SK-N-MC (cell line): ENCODE measurements around the gene KCTD17.

Experiments
- DNase-seq: peaks from one replicate; pipeline ENCODE4 v3.0.0-alpha.2; 2011; ENCODE audit warnings: low read depth, low spot score
- H3K27ac ChIP-seq: fragments of 200-600 bp; sonication (generic); 2 replicates; pipeline ENCODE4 v1.5.1; 2016; ENCODE audit warnings: mixed run types
- H3K36me3 ChIP-seq: fragments of 200-600 bp; sonication (generic); 2 replicates; pipeline ENCODE4 v1.6.1; 2017; ENCODE audit warnings: antibody characterized with exemption, low read length, mixed read lengths; ENCODE audit not compliant: insufficient read depth
- H3K4me3 ChIP-seq: fragments of 200-600 bp; sonication (generic); 2 replicates; pipeline ENCODE4 v1.5.1; 2016
- H3K9ac ChIP-seq: fragments of 200-600 bp; sonication (generic); 2 replicates; pipeline ENCODE4 v1.8.0; 2017; ENCODE audit warnings: mixed run types, mixed read lengths; ENCODE audit not compliant: insufficient read length
- H3K9me3 ChIP-seq: fragments of 200-600 bp; sonication (generic); 2 replicates; pipeline ENCODE4 v1.6.1; 2017; ENCODE audit warnings: low read depth, mild to moderate bottlenecking, antibody characterized with exemption, low read length, moderate library complexity, mixed read lengths
- EZH2 ChIP-seq: fragments of 200-600 bp; sonication (generic); IDR thresholded peaks from one replicate; pipeline ENCODE4 v1.6.1; 2017; ENCODE audit warnings: antibody characterized with exemption
- FOXP2 ChIP-seq: optimal IDR thresholded peaks from 2 replicates; pipeline ENCODE3; 2011; ENCODE audit warnings: mild to moderate bottlenecking, moderate library complexity; ENCODE audit not compliant: insufficient read depth; ENCODE audit errors: extremely low read length, control extremely low read depth
- POLR2AphosphoS5 ChIP-seq: IDR thresholded peaks from 2 replicates; pipeline ENCODE4 v1.6.1; 2012; ENCODE audit warnings: mild to moderate bottlenecking, low read depth, low read length, borderline replicate concordance

The KCTD17 gene

DNA sequence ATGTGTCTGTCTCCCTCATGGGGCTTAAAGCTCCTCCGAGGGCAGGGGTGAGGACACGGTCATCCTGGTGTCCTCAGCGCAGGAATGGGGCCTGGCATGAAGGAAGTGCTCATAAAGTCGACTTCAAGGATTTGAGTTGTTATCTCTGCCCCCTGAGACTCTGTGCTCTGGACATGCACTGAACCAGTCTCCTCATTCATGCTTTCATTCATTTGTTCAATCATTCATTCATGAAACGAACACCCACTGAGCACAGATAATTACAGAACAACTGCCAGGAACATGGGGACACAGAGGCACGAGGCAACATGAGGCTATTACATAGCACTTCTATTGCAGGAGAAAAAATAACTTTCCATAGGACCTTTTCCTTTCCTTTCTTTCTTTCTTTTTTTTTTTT, 41.5 kb downstream of the KCTD17 start:
- TF ChIP-seq EZH2 = no peak
- TF ChIP-seq POLR2AphosphoS5 = no peak
- TF ChIP-seq FOXP2 = no peak
- no peaks in the 10 kb centered on the region for H3K9me3 ChIP-seq
- H3K36me3 ChIP-seq = no peaks in the 10 kb centered on the region
- no peak overlapping the region for H3K9ac ChIP-seq
- H3K27ac ChIP-seq = no peak overlapping the region
- no peak for DNase-seq
- H3K4me3 ChIP-seq = no peak overlapping the region

DNA sequence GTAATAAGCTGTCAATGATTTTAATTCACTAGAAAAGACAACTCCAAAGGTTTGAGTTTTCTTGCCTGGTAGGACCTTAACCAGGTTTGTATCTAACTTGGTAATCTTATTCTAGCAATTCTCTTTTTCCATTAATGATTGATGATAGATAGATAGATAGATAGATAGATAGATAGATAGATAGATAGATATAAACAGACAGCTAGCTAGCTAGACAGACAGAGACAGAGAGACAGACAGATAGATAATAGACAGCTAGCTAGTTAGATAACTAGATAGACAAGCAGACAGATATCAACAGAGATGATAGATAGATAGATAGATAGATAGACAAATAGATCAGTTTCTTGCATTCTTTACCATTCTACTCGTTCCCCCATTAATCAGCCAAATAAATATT, 42.7 kb downstream of the KCTD17 start:
- no peak for DNase-seq
- no peak for TF ChIP-seq POLR2AphosphoS5
- no peak for TF ChIP-seq EZH2
- Histone ChIP-seq H3K9ac (no peak overlapping the region), H3K4me3 (no peak overlapping the region), H3K36me3 (no peaks in the 10 kb centered on the region), H3K27ac (no peak overlapping the region), H3K9me3 (no peaks in the 10 kb centered on the region)

DNA sequence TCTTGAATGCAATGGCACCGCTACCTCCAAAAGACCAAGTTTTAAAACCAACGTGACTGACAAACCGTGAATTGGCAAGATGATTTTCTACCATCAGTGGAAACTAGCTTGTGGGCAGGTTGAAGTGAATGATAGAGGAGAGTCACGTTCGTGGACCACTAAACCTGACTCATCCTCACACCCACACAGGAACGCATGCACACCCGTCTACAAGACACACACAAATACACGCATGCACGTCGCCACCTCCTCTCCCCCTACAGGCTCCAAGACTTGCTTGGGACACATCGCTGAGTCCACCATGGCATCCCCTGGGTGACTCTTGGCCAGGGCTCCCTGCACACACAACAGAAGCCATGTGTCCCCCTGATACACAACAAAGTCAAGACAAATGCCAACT, 43.6 kb downstream of the KCTD17 start:
- TF ChIP-seq EZH2 (no peak), FOXP2 (no peak), POLR2AphosphoS5 (no peak)
- no peak for DNase-seq
- no peaks in the 10 kb centered on the region for H3K9me3 ChIP-seq
- H3K27ac ChIP-seq = no peak overlapping the region
- H3K4me3 ChIP-seq = no peak overlapping the region
- H3K36me3 ChIP-seq = no peaks in the 10 kb centered on the region
- no peak overlapping the region for H3K9ac ChIP-seq

DNA sequence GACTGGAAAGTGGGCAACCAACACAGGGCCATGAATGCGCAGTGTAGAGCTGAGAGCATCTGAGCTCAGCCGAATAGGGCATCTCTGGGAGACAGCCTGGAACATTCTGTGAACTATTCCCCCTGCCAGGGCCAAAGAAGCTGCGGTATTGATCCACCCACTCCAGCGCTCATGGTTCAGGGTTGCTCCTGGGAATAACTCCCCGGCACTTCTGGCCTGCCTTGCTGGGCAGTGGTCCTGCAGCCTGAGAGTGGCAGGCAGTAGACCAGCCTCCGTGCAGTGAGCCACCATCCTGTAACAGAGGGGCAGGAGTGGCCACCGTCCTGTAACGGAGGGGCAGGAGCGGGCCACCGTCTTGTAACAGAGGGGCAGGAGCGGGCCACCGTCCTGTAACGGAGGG, 45.8 kb downstream of the KCTD17 start:
- DNase-seq = no peak
- TF ChIP-seq EZH2 = no peak
- TF ChIP-seq FOXP2 = no peak
- no peak for TF ChIP-seq POLR2AphosphoS5
- Histone ChIP-seq H3K27ac (no peak overlapping the region), H3K9me3 (no peaks in the 10 kb centered on the region), H3K4me3 (no peak overlapping the region), H3K9ac (no peak overlapping the region), H3K36me3 (no peaks in the 10 kb centered on the region)

DNA sequence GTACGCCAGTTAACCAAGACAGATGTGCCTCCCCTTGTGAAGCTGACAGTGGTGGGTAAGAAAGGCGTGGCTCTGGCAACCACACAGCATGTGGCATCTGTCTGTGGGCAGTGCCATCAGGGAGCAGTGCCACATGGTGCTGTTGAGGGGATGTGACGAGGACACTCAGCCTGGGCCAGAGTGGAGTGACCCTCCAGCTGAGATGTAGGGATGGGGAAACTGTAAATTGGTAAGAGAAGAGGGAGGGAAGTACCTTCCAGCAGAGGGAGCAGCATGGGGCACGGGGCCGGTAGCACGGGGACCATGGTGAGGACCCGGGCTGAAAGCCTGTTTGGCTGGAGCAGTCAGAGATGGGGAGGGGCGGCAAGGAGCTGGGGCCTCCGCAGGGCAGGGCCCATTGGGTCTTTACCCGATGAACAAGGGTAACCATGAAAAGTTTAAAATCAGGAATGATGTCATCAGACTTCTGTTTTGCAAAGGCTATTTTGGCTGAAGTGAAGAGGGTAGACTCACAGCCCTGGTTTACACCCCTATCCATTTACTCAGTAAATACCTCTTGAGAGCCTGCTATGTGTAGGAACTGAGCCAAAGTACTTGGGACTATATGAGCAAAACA, 47.5 kb downstream of the KCTD17 start:
- no peak for DNase-seq
- Histone ChIP-seq H3K36me3 (no peaks in the 10 kb centered on the region), H3K9ac (no peak overlapping the region), H3K9me3 (no peaks in the 10 kb centered on the region), H3K4me3 (no peak overlapping the region), H3K27ac (no peak overlapping the region)
- TF ChIP-seq POLR2AphosphoS5 (no peak), FOXP2 (no peak), EZH2 (no peak)

DNA sequence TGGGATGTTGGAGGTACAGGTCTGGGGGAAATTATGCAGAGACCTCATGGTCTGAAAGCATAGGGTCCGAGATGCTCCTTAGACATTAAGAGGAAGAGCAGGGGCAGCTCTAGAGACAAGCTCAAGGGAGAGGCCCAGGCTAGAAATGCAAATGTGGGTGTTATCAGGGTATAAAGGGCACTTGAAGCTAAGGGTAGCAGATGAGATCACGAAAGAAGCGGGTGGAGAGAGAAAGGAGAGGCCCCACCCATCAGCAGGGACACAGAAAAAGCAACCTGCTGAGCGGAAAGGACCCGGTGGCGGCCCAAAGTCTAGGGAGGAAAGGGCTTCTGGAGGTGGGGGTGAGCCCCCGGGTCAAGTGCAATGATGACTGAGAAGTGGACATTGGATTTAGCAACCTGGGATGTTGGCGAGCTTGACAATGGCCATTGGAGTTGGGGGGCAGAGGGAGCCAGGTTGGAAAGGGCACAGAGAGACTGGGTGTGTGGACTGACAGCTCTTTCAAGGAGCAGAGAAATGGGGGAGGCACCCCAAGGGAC, 49.1 kb downstream of the KCTD17 start:
- no peak for DNase-seq

DNA sequence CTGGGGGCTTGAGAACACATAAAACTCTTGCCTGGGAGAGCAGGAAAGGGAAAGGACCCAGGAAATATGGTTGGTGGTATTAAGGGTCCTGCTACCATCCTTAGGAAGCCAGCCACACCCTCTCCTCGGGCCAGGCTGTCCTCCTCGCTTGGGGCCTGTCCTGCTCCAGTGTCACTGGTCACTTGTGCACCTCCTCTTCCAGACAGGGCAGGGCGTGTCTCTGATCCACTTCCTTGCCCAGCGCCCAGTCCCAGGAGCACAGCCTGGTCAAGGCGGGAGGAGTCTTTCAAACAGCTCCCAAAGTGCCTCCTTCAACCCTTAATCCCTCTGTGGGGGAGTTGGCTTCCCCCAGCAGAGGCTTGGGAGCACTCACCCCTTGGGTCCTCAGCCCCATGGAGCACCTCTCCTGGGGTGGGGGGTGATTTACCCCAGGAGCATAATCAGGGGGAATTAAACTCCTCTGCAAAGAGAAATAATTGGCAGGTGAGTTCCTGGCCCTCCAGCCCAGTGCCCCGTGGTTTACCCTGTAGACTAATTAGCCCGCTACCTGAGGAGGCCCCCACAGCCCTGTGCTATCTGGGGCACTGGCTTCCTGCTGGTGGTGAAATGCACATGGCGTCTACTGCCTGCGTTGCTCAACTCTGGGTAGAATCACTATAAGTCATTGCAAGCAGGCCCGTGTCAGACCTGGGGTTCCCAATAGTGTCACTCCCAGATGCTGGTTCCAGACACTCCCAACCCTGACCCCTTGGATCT, 49.9 kb downstream of the KCTD17 start:
- no peak for DNase-seq
- Histone ChIP-seq H3K27ac (no peak overlapping the region), H3K36me3 (no peaks in the 10 kb centered on the region), H3K9ac (no peak overlapping the region), H3K9me3 (no peaks in the 10 kb centered on the region), H3K4me3 (no peak overlapping the region)
- TF ChIP-seq EZH2 = no peak
- TF ChIP-seq FOXP2 = no peak
- TF ChIP-seq POLR2AphosphoS5 = no peak

More for the DNA sequence above, 49.1 kb downstream of the KCTD17 start:
- Histone ChIP-seq H3K27ac (no peak overlapping the region), H3K4me3 (no peak overlapping the region), H3K36me3 (no peaks in the 10 kb centered on the region), H3K9ac (no peak overlapping the region), H3K9me3 (no peaks in the 10 kb centered on the region)
- TF ChIP-seq FOXP2 (no peak), EZH2 (no peak), POLR2AphosphoS5 (no peak)

DNA sequence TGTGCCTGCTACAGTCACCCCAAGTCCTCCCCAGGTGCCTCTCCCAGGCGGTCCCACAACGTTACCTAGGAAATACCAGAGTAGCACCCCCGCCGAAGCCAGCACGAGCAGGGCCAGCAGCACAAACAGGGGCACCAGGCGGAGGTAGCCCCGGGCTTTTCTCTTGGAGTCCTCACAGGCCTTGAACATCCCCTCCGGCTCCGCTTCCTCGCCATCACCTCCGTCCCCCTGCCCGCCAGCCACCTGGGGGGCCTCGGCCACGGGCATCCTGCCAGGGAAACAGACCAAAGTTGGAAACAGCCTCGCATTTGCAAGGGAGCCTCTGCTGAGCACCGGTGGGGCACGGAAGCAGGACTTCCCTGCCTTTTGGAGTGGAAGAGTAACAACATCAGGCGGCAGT, 51.6 kb downstream of the KCTD17 start:
- Histone ChIP-seq H3K9me3 (no peaks in the 10 kb centered on the region), H3K36me3 (no peaks in the 10 kb centered on the region), H3K9ac (no peak overlapping the region), H3K27ac (no peak overlapping the region), H3K4me3 (no peak overlapping the region)
- no peak for DNase-seq
- TF ChIP-seq POLR2AphosphoS5 (no peak), EZH2 (no peak), FOXP2 (no peak)
